Measurements from ENCODE around the gene LRRN2.
A peak's percentile ranks its signal among the peaks of the same experiment; 100 is the strongest.
"Not testable (repeated sequence)": the region's sequence is repeated elsewhere in the genome, so short reads cannot be mapped to it uniquely, and the experiment has no call there.

The LRRN2 gene

GRCh38 chr1:204728456-204728855 is 42.9 kb upstream of the LRRN2 start:
- TF ChIP-seq POLR2A (IDR thresholded peaks at IDR 0.05; ENCODE audit: low read depth, low read length): no peak
- TF ChIP-seq TAF1 (IDR thresholded peaks at IDR 0.05; ENCODE audit: low read depth, low read length): no peak
- no peak for TF ChIP-seq PAX5 (IDR thresholded peaks at IDR 0.05; ENCODE audit: insufficient read depth, low read length, severe bottlenecking)
- no peak for TF ChIP-seq SPI1 (IDR thresholded peaks at IDR 0.05; ENCODE audit: low read depth, low read length)
- no peak for TF ChIP-seq POU2F2 (IDR thresholded peaks at IDR 0.05; ENCODE audit: low read depth, low read length)
- no peak for TF ChIP-seq POLR2AphosphoS5 (IDR thresholded peaks at IDR 0.05; ENCODE audit: low read depth, low read length)
- DNase-seq (ENCODE audit: insufficient read length, low spot score) (no peak), FAIRE-seq (no peak)

DNA sequence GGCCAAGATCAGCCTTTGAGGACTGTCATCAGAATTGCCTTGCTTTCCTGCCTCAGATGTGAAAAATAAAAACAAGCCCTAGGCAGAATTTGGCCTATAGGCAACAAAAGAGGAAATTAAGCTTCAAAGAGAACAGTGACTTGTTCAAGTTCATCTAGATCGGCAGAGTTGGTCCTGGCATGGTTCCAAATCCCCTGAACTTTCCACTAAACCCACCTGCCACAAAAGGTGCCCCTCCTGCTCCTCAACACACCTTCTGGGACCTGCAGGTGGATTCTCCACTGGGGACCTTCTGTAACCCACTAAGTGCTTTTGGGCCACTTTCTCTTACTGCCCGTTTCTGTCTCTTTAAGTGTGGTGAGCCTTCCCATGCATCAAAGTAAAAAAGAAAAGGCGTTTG is 42.5 kb upstream of the LRRN2 start:
- FAIRE-seq: no peak
- no peak for TF ChIP-seq POU2F2 (IDR thresholded peaks at IDR 0.05; ENCODE audit: low read depth, low read length)
- no peak for TF ChIP-seq POLR2A (IDR thresholded peaks at IDR 0.05; ENCODE audit: low read depth, low read length)
- no peak for TF ChIP-seq SPI1 (IDR thresholded peaks at IDR 0.05; ENCODE audit: low read depth, low read length)
- TF ChIP-seq POLR2AphosphoS5 (IDR thresholded peaks at IDR 0.05; ENCODE audit: low read depth, low read length): no peak
- no peak for TF ChIP-seq TAF1 (IDR thresholded peaks at IDR 0.05; ENCODE audit: low read depth, low read length)
- TF ChIP-seq PAX5 (IDR thresholded peaks at IDR 0.05; ENCODE audit: insufficient read depth, low read length, severe bottlenecking): no peak
- DNase-seq (ENCODE audit: insufficient read length, low spot score): no peak

- not testable (repeated sequence) for DNase-seq (ENCODE audit: insufficient read length, low spot score); FAIRE-seq
Observed at GRCh38 chr1:204727438-204727837, 41.9 kb upstream of the LRRN2 start.

GRCh38 chr1:204726478-204726877 is 40.9 kb upstream of the LRRN2 start:
- TF ChIP-seq PAX5 (IDR thresholded peaks at IDR 0.05; ENCODE audit: insufficient read depth, low read length, severe bottlenecking) (no peak), POLR2A (IDR thresholded peaks at IDR 0.05; ENCODE audit: low read depth, low read length) (no peak), POLR2AphosphoS5 (IDR thresholded peaks at IDR 0.05; ENCODE audit: low read depth, low read length) (no peak), SPI1 (IDR thresholded peaks at IDR 0.05; ENCODE audit: low read depth, low read length) (no peak), POU2F2 (IDR thresholded peaks at IDR 0.05; ENCODE audit: low read depth, low read length) (no peak), TAF1 (IDR thresholded peaks at IDR 0.05; ENCODE audit: low read depth, low read length) (no peak)
- DNase-seq (ENCODE audit: insufficient read length, low spot score): no peak
- no peak for FAIRE-seq

DNA sequence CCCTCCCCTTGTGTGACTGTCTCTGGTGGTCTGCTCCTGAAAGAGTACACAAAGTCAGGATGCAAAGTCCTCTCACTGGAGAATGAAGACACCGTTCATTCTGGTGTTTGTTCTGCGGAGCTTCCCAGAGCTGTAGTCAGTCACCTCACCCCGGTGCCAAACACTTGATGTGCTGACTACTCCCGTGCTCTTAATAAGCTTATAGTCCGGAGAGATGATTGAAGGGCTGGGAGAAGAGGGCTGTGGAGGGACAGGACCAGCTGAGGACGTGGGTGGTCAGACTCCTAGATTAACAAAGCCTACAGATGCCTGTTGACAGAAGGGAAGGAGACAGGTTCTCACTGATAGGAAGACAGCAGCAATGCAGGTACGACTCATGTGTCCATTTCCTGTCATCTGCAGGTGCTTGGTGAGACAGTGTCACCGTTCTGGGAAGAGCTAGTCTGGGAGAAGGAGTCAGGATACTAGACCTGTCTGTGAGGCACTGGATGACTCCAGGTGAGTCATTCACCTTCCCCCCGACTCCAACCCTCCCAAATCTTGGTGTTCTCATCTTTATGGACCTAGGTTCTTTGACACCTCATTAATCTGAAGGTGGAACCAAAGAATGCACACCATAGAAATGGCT is 40.4 kb upstream of the LRRN2 start:
- FAIRE-seq: no peak
- DNase-seq (ENCODE audit: insufficient read length, low spot score): no peak

DNA sequence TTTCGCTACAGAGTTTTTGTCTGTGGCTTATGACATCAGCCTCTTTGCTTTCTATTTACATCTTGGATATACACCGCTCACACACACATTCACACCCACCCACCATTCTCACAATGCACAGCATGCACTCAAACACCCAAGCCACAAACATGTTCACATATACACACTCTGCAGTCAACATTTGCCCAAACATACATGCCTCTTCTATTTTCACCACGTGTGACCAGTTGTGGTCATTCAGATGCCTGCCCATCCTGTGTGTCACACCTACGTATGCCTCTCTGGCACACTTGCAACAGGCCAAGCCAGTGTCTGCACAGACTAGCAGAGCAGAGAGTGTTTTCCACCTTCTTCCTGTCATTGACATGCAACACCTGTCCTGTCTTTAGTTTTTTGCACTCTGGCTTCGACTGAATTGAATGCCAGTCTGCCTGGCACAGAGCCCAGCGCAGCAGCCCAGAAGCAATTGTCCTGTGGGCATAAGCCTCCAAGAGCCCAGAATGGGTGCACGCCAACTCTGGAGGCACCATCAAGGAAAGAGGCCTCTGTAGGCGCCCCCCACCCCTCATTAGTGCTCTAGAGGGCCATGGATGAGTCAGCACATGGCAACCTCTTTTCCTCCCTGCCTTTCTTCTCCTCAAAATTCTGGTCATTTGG is 37.7 kb upstream of the LRRN2 start:
- TF ChIP-seq POLR2AphosphoS5 (IDR thresholded peaks at IDR 0.05; ENCODE audit: low read depth, low read length) (no peak), POU2F2 (IDR thresholded peaks at IDR 0.05; ENCODE audit: low read depth, low read length) (no peak), POLR2A (IDR thresholded peaks at IDR 0.05; ENCODE audit: low read depth, low read length) (no peak), PAX5 (IDR thresholded peaks at IDR 0.05; ENCODE audit: insufficient read depth, low read length, severe bottlenecking) (no peak), TAF1 (IDR thresholded peaks at IDR 0.05; ENCODE audit: low read depth, low read length) (no peak), SPI1 (IDR thresholded peaks at IDR 0.05; ENCODE audit: low read depth, low read length) (no peak)
- DNase-seq (ENCODE audit: insufficient read length, low spot score) (no peak), FAIRE-seq (no peak)

More for the DNA sequence above, 40.4 kb upstream of the LRRN2 start:
- TF ChIP-seq SPI1 (IDR thresholded peaks at IDR 0.05; ENCODE audit: low read depth, low read length) (no peak), POLR2A (IDR thresholded peaks at IDR 0.05; ENCODE audit: low read depth, low read length) (no peak), TAF1 (IDR thresholded peaks at IDR 0.05; ENCODE audit: low read depth, low read length) (no peak), POU2F2 (IDR thresholded peaks at IDR 0.05; ENCODE audit: low read depth, low read length) (no peak), PAX5 (IDR thresholded peaks at IDR 0.05; ENCODE audit: insufficient read depth, low read length, severe bottlenecking) (no peak), POLR2AphosphoS5 (IDR thresholded peaks at IDR 0.05; ENCODE audit: low read depth, low read length) (no peak)

- no peak for FAIRE-seq
- TF ChIP-seq POLR2A (IDR thresholded peaks at IDR 0.05; ENCODE audit: low read depth, low read length) (no peak), POU2F2 (IDR thresholded peaks at IDR 0.05; ENCODE audit: low read depth, low read length) (no peak), SPI1 (IDR thresholded peaks at IDR 0.05; ENCODE audit: low read depth, low read length) (no peak), PAX5 (IDR thresholded peaks at IDR 0.05; ENCODE audit: insufficient read depth, low read length, severe bottlenecking) (no peak), TAF1 (IDR thresholded peaks at IDR 0.05; ENCODE audit: low read depth, low read length) (no peak), POLR2AphosphoS5 (IDR thresholded peaks at IDR 0.05; ENCODE audit: low read depth, low read length) (no peak)
Observed at GRCh38 chr1:204721373-204722055, 36.0 kb upstream of the LRRN2 start.

DNA sequence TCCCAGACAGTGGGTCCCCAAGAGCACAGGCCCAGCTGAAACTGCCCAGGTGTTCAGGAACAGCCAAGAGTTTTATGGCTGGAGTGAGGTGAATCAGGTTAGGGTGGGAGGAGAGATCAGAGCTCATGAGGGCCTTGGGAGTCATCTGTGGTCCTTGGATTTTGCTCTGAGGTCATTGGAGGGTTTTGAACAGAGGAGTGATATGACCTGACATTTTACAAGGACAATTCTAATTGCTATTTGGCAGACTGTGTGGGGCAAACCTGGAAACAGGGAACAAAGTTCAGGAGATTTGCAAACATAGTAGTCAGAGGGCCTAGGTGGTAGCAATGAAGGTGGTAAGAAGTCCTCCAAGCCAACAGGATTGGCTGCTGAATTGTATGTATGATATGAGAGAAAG is 31.1 kb upstream of the LRRN2 start:
- DNase-seq (ENCODE audit: insufficient read length, low spot score) (no peak), FAIRE-seq (no peak)
- TF ChIP-seq TAF1 (IDR thresholded peaks at IDR 0.05; ENCODE audit: low read depth, low read length) (no peak), POU2F2 (IDR thresholded peaks at IDR 0.05; ENCODE audit: low read depth, low read length) (no peak), POLR2A (IDR thresholded peaks at IDR 0.05; ENCODE audit: low read depth, low read length) (no peak), POLR2AphosphoS5 (IDR thresholded peaks at IDR 0.05; ENCODE audit: low read depth, low read length) (no peak), PAX5 (IDR thresholded peaks at IDR 0.05; ENCODE audit: insufficient read depth, low read length, severe bottlenecking) (no peak), SPI1 (IDR thresholded peaks at IDR 0.05; ENCODE audit: low read depth, low read length) (no peak)

More at GRCh38 chr1:204721373-204722055, 36.0 kb upstream of the LRRN2 start:
- no peak for DNase-seq (ENCODE audit: insufficient read length, low spot score)

- DNase-seq (ENCODE audit: insufficient read length, low spot score): no peak
- TF ChIP-seq POU2F2 (IDR thresholded peaks at IDR 0.05; ENCODE audit: low read depth, low read length): peak; percentile 90
- no peak for TF ChIP-seq PAX5 (IDR thresholded peaks at IDR 0.05; ENCODE audit: insufficient read depth, low read length, severe bottlenecking)
- TF ChIP-seq SPI1 (IDR thresholded peaks at IDR 0.05; ENCODE audit: low read depth, low read length): peak; percentile 87
- no peak for FAIRE-seq
Observed at GRCh38 chr1:204714861-204715511, 29.4 kb upstream of the LRRN2 start.

Data from GM12891 (cell line).